PC-9 (cell line): Measurements from ENCODE around the gene ALPK3. TPM values are rescaled to one million over a fixed set of nuclear protein-coding genes. Genes with fewer than 3 reads are reported as not detected.

Experiments
- BruUV-seq: library from RNA; stranded (reverse); fragments of 400-500 nt; replicated peaks from 2 replicates; lab custom pipeline; 2021; lab: Mats Ljungman, UMichigan
- CTCF ChIA-PET: fragments of 300-600 bp; sonication (Branson Sonifier 250); formaldehyde crosslinking; loops from one replicate; lab custom pipeline; 2022; ENCODE audit warnings: antibody characterized with exemption; lab: Charles Lee
- POLR2A ChIA-PET: fragments of 300-600 bp; sonication (Branson Sonifier 250); formaldehyde crosslinking; loops from one replicate; lab custom pipeline; 2022; ENCODE audit warnings: antibody characterized with exemption; ENCODE audit not compliant: unreplicated experiment; lab: Charles Lee
- DNase-seq, 2 experiments: peaks; one replicate each; pipeline versions ENCODE4 v3.0.0 to v3.0.0-alpha.2; 2015 to 2022; ENCODE audit warnings: mixed read lengths in 1 of 2
- H2AFZ ChIP-seq: fragments of 200-600 bp; sonication (generic); 2 replicates; pipeline ENCODE4 v1.8.1; 2017; ENCODE audit warnings: antibody characterized with exemption
- H3F3A ChIP-seq: fragments of 200-600 bp; sonication (generic); 2 replicates; pipeline ENCODE4 v1.8.1; 2017; ENCODE audit warnings: antibody characterized with exemption, mild to moderate bottlenecking, low read depth; ENCODE audit not compliant: insufficient read depth
- H3K27ac ChIP-seq: fragments of 200-600 bp; sonication (generic); 2 replicates; pipeline ENCODE4 v1.6.1; 2016; ENCODE audit warnings: mixed run types
- H3K27me3 ChIP-seq: fragments of 200-600 bp; sonication (generic); 2 replicates; pipeline ENCODE4 v1.6.1; 2016; ENCODE audit warnings: low read depth, mixed run types; ENCODE audit not compliant: insufficient read depth
- H3K36me3 ChIP-seq: fragments of 200-600 bp; sonication (generic); 2 replicates; pipeline ENCODE4 v1.6.1; 2016; ENCODE audit warnings: low read depth, mixed run types
- H3K4me1 ChIP-seq: fragments of 200-600 bp; sonication (generic); replicated peaks from 2 replicates; pipeline ENCODE4 v1.6.1; 2016; ENCODE audit warnings: mixed run types; ENCODE audit not compliant: insufficient read depth
- H3K4me2 ChIP-seq: fragments of 200-600 bp; sonication (generic); 2 replicates; pipeline ENCODE4 v1.6.1; 2017; ENCODE audit warnings: mixed run types
- H3K4me3 ChIP-seq: fragments of 200-600 bp; sonication (generic); 2 replicates; pipeline ENCODE4 v1.6.1; 2016; ENCODE audit warnings: mixed run types
- H3K79me2 ChIP-seq: fragments of 200-600 bp; sonication (generic); 2 replicates; pipeline ENCODE4 v1.6.1; 2017; ENCODE audit warnings: low read depth, mixed run types
- H3K9me2 ChIP-seq: fragments of 200-600 bp; sonication (generic); 2 replicates; pipeline ENCODE4 v1.8.1; 2017; ENCODE audit warnings: mild to moderate bottlenecking; ENCODE audit not compliant: insufficient read depth
- H3K9me3 ChIP-seq: fragments of 200-600 bp; sonication (generic); 2 replicates; pipeline ENCODE4 v1.8.1; 2016; ENCODE audit warnings: low read depth; ENCODE audit not compliant: insufficient read depth
- H4K20me1 ChIP-seq: fragments of 200-600 bp; sonication (generic); 2 replicates; pipeline ENCODE4 v1.8.1; 2017; ENCODE audit not compliant: insufficient read depth
- EZH2 ChIP-seq: fragments of 200-600 bp; sonication (generic); IDR thresholded peaks from 2 replicates; pipeline ENCODE4 v1.8.0; 2017; ENCODE audit warnings: antibody characterized with exemption, low read depth
- intact Hi-C: fragments of 100-400 bp; cut with micrococcal nuclease; formaldehyde crosslinking; loops from one replicate; pipeline ENCODE4 v1.10.0; 2022; ENCODE audit not compliant: unreplicated experiment
- total RNA-seq: library from RNA; stranded (reverse); gene quantifications from 2 replicates; pipeline ENCODE4 v1.2.3, GENCODE V29; 2021
- TF ChIP-seq, protein P1 (sequence below): fragments of 200-600 bp; sonication (generic); conservative IDR thresholded peaks from 2 replicates; pipeline ENCODE4 v1.6.1; 2017; ENCODE audit warnings: mixed run types, antibody characterized with exemption, mild to moderate bottlenecking, moderate library complexity

The ALPK3 gene
- total RNA-seq, 1 experiment from 2014 or later = 8.1 TPM

- DNase-seq = peak; percentile 42 to 54
- Histone ChIP-seq H3K36me3 (no peaks in the 10 kb centered on the region), H3K4me1 (peaks cover 21% of the 10 kb centered on the region), H2AFZ (no peak overlapping the region), H3K9me3 (no peaks in the 10 kb centered on the region), H4K20me1 (no peaks in the 10 kb centered on the region), H3K9me2 (no peaks in the 10 kb centered on the region), H3K79me2 (no peaks in the 10 kb centered on the region), H3K4me3 (no peak overlapping the region), H3K27ac (no peak overlapping the region), H3K27me3 (no peaks in the 10 kb centered on the region), H3K4me2 (peak overlapping the region; percentile 32), H3F3A (no peaks in the 10 kb centered on the region; the same call in 1 of the 2 replicates)
- ChIA-PET POLR2A (no interaction called here), CTCF (interaction anchor here (0.6 to 1.4 kb wide), 5 partner anchors 9 to 135 kb away, joined by 4 to 12 read pairs (median 5); no protein-coding TSS in a partner anchor)
- TF ChIP-seq EZH2 = no peak
- TF ChIP-seq, protein P1, sequence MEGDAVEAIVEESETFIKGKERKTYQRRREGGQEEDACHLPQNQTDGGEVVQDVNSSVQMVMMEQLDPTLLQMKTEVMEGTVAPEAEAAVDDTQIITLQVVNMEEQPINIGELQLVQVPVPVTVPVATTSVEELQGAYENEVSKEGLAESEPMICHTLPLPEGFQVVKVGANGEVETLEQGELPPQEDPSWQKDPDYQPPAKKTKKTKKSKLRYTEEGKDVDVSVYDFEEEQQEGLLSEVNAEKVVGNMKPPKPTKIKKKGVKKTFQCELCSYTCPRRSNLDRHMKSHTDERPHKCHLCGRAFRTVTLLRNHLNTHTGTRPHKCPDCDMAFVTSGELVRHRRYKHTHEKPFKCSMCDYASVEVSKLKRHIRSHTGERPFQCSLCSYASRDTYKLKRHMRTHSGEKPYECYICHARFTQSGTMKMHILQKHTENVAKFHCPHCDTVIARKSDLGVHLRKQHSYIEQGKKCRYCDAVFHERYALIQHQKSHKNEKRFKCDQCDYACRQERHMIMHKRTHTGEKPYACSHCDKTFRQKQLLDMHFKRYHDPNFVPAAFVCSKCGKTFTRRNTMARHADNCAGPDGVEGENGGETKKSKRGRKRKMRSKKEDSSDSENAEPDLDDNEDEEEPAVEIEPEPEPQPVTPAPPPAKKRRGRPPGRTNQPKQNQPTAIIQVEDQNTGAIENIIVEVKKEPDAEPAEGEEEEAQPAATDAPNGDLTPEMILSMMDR = peak; percentile 67
- intact Hi-C loops = loop anchor here (1.0 to 5.0 kb wide), 3 partner anchors 49 to 224 kb away; partner anchors contain the start of gene WDR73
- no TSS peak for BruUV-seq
These were observed 61.3 kb downstream of the ALPK3 start for GRCh38 chr15:84878504-84878903.

- CTCF ChIA-PET = interaction anchor here (1.1 to 1.4 kb wide), 2 partner anchors 29 to 49 kb away, joined by 4 to 12 read pairs; no protein-coding TSS in a partner anchor
- H3K9me2 ChIP-seq = no peaks in the 10 kb centered on the region
- no peak for TF ChIP-seq EZH2
- TF ChIP-seq, protein P1 = no peak
- H3K4me1 ChIP-seq = peaks cover 21% of the 10 kb centered on the region
- no peaks in the 10 kb centered on the region for H3K27me3 ChIP-seq
- H3F3A ChIP-seq = no peaks in the 10 kb centered on the region; the same call in 1 of the 2 replicates
- no peaks in the 10 kb centered on the region for H3K79me2 ChIP-seq
- no peak overlapping the region for H2AFZ ChIP-seq
- H4K20me1 ChIP-seq = no peaks in the 10 kb centered on the region
- no peak overlapping the region for H3K4me3 ChIP-seq
- H3K9me3 ChIP-seq = no peaks in the 10 kb centered on the region
- H3K4me2 ChIP-seq = no peak overlapping the region
- no peaks in the 10 kb centered on the region for H3K36me3 ChIP-seq
- no peak for DNase-seq
- POLR2A ChIA-PET = no interaction called here
- no TSS peak for BruUV-seq
- H3K27ac ChIP-seq = no peak overlapping the region
- intact Hi-C loops = loop anchor here (5.0 kb wide), 1 partner anchor 48 kb away; no protein-coding TSS in a partner anchor
These were observed 62.1 kb downstream of the ALPK3 start for GRCh38 chr15:84879088-84879780.

DNA sequence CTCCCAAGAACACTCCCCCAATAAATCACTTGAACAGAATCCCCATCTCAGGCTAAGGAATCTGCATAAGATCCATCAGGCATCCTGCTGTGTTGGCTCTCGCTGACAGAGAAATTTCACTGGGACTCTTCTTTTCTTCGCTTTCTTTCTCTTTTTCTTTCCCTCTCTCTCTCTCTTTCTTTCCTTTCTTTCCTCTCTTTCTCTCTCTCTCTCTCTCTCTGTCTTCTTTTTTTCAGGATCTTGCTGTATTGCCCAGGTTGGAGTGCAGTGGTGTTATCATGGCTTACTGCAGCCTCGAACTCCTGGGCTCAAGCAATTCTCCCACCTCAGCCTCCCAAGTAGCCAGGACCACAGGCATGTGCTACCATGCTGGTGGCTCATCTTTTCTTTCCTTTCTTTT, 62.9 kb downstream of the ALPK3 start:
- CTCF ChIA-PET = no interaction called here

More for the DNA sequence above, 62.9 kb downstream of the ALPK3 start:
- Histone ChIP-seq H3K4me1 (peaks cover 21% of the 10 kb centered on the region), H2AFZ (no peak overlapping the region), H3K9me2 (no peaks in the 10 kb centered on the region), H3K79me2 (no peaks in the 10 kb centered on the region), H3K36me3 (no peaks in the 10 kb centered on the region), H3F3A (no peaks in the 10 kb centered on the region; the same call in 1 of the 2 replicates), H3K27me3 (no peaks in the 10 kb centered on the region), H3K4me2 (no peak overlapping the region), H3K9me3 (no peaks in the 10 kb centered on the region), H4K20me1 (no peaks in the 10 kb centered on the region), H3K27ac (no peak overlapping the region), H3K4me3 (no peak overlapping the region)
- no TSS peak for BruUV-seq
- intact Hi-C loops = no loop called here
- POLR2A ChIA-PET = no interaction called here
- DNase-seq = no peak
- no peak for TF ChIP-seq EZH2
- TF ChIP-seq, protein P1 = no peak
